CD4-positive, alpha-beta T cell treated with Interleukin-1 beta for 1 hour (primary cell): Measurements from ENCODE around the gene PMS1.
"Not testable (repeated sequence)": the region's sequence is repeated elsewhere in the genome, so short reads cannot be mapped to it uniquely, and the experiment has no call there.

Experiments
- DNase-seq, 2 donors: peaks; one replicate each; pipeline ENCODE4 v3.0.0-alpha.2; 2020 to 2022

Gene PMS1

DNA sequence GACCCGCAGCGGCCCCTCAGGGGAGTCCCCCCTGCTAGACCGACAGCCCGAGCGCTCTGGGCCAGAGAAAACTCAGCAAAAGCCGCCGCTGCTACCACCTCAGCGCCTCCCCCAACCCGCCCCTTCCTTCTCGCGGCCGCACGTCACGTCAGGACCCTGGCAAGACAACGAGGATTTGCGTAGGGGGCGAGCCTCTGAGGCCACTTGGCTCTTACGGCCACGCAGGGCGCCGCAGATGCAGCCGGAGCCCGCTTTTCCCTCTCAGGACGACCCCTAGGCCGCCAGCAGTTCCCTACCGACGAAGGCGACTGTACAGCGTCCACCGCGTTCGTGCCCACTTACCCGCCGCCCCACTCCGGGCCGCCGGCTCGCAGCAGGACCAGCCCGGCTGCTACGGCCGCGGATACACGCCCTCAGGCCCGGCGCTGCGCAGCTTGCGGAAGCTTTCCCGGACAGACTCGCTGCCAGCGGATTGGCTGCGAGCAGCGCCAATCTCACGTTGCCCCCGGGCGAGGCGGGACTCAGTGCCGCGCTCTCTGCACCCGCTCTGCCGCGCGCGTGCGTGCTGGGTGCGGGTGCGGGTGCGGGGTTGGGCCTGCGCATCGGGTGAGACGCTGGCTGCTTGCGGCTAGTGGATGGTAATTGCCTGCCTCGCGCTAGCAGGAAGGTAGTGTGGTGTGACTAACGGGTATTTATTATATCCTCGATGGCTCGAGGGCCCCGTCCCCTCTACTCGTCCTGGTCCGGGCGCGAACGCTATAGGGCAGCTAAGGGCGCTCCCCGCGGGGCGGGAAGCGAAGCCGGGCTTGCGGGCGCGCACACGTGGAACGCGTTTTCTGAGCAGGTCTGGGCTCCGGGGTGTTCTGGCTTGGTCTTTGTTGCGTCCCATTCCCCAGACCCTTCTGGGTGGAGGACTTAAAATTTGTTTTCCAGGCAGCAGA lies at the start of gene PMS1, which contains the start of gene ORMDL1:
Gene PMS1, plus strand, starts transcription at position 524 of the 941 bp plus-strand sequence. CDS start 7,360 bp downstream, outside the sequence.
Gene ORMDL1, minus strand, starts transcription at position 413 of the 941 bp plus-strand sequence. CDS start 1,744 bp downstream, outside the sequence.
- peak; percentile 94 for DNase-seq

DNA sequence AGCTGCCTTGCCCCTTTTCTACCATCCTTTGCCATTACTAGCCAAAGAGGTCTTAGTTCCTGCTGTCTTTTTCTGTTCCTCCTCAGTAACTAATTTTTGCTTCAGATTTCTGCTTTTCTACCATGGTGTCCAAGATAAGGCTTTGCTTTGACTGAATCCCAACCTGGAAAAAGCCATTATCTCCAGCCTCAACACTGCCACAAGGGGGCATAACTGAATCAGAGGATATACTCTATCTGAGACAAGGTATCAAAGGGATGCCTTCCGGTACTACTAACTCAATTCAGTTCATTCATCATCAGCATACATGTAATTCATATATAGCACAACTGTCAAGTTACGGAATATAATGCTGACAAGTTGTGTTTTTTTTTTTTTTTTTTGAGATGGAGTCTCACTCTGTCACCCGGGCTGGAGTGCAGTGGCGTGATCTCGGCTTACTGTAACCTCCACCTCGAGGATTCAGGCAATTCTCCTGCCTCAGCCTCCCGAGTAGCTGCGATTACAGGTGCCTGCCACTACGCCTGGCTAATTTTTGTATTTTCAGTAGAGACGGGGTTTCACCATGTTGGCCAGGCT lies 33.1 kb upstream of the PMS1 start:
- DNase-seq: peak; percentile 23 to 58

DNA sequence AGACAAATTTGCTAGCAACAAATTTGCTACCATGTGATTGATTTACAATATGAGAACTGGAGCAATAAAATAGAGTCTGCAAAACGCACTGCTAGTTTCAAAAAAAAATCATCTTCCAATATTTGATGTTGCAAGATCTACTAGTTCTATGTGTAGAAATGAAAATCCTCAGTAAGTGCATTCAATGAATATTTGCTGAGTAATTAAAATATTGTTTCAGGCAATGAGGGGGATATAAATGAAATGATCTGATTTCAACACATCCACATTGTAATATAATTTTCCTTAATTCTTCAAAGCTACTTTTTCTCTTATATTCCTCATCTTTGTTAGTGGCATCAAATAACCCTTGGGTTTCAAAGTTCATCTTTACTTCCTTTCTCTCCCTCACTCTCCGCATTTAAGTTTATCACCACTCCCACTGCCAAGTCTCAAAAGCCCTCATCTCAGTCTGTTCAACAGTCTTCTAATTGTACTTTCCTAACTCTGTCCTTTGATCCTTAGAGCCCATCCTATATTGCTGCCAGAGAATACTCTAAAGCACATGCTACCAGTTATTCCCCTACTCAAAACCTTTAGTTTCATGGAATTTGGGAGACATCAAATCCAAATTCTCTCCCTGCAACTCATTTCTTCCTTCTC lies 27.8 kb upstream of the PMS1 start:
- no peak for DNase-seq

DNA sequence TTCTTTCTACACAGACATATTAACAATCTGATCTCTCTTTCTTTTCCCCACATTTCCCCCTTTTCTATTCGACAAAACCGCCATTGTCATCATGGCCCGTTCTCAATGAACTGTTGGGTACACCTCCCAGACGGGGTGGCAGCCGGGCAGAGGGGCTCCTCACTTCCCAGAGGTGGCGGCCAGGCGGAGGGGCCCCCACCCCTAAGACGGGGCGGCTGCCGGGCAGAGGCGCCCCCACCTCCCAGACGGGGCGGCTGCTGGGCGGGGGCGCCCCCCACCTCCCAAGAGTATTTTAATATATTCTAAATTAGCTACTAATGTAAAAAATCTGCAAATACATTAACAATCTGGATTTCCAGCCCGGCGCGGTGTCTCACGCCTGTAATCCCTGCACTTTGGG lies 24.1 kb upstream of the PMS1 start:
- not testable (repeated sequence) for DNase-seq

DNA sequence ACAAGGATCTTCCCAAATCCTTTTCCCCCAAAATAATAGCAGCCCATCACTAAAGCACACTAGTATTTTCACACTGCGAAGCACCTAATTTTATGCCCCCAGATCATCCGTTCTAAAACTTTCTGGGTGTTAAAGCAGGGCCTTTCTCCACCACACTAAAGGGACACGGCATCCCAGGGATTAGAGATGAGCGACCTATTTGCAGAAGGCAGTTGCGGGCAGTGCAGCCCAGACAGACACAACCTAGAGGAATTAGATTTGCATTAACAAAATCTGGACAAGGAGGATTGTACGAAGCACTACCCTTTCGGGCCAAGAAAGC lies 22.1 kb upstream of the PMS1 start:
- no peak for DNase-seq

- peak; percentile 92 to 93 for DNase-seq
These were observed 21.5 kb upstream of the PMS1 start, which contains the start of gene OSGEPL1 for GRCh38 chr2:189762551-189763298. Gene OSGEPL1 (minus strand): TSS chr2:189762792. CDS start chr2:189761640, 1,152 bp downstream.

DNA sequence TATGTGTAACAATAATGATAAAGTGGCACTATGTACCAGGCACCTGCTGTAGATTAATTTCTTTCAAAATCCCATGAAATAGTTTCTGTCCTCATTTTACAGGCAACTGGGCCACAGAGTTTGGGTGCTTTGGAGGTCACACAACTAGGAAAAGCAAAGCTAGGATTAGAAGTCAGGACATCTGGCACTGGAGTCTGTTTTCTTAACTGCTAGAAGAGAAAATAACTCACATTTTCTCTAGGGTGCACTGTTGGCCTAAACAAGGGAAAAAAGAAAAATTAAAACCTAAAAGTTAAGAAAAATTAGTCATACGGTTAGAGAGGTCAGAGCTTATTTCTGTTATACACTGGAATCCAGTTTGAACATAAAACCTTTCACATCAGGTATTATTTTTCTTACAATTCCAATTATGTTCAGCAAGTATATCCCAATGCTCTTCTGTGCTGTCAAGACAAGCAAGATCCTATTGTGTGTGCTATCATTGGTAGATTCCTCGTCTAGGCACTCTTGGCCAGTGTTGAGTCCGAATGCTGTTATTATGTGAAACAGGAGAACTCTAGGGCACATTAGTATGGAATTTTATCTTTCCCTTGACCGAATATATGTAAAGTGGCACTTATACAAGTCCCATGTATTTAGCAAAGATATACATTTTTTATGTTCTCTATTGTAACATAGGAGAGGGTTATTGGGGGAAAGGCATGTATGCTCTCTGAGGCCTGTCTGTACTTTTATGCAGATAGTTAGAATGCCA lies 20.2 kb upstream of the PMS1 start:
- no peak for DNase-seq

GRCh38 chr2:189770590-189771322 lies 13.5 kb upstream of the PMS1 start:
- no peak for DNase-seq

- DNase-seq: no peak
These were observed 12.0 kb upstream of the PMS1 start for GRCh38 chr2:189772212-189772611.

GRCh38 chr2:189782221-189782671 lies 2.0 kb upstream of the PMS1 start:
- peak in 1 of 2 donors; percentile 7 for DNase-seq

DNA sequence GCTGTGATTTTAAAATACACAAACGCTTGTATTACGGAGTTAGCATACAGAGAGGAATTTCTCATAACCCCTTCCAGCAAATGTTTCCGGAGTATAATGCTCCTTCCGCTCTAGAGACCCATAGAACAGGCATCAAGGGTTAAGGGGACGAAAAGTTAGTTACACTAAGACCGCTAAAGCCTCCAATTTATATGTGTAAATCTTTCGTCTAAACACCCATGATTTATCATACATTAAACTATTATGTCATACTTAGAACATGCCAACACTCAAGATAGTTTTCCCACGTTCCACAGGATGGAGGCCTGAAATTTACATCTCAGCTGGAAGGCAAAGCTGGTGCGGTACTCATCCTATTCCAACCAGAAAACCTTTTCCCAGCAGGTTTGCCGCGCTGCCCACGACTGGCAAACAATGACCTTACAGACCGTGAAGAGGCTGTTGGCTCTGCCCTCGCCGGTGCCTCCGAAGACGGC lies 761 bp upstream of the PMS1 start:
- DNase-seq: peak in 1 of 2 donors; percentile 47

- peak in 1 of 2 donors; percentile 56 for DNase-seq
These were observed 7.2 kb downstream of the PMS1 start for GRCh38 chr2:189791338-189792042.

DNA sequence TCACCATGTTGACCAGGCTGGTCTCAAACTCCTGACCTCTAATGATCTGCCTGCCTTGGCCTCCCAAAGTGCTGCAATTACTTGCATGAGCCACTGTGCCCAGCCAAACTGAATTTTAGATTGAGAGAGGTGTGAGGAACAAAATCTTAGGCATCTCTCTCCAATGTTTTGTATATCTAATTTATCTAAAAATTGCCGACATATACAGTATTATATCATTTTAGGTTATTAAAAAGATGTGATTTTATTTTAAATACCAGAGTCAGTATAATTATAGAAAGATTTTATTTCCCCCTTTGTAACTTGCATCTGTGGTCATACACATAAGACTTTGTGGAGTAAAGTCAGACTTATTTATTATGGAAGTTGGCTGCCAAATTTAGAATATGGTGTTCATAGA lies 10.1 kb downstream of the PMS1 start:
- DNase-seq: no peak

DNA sequence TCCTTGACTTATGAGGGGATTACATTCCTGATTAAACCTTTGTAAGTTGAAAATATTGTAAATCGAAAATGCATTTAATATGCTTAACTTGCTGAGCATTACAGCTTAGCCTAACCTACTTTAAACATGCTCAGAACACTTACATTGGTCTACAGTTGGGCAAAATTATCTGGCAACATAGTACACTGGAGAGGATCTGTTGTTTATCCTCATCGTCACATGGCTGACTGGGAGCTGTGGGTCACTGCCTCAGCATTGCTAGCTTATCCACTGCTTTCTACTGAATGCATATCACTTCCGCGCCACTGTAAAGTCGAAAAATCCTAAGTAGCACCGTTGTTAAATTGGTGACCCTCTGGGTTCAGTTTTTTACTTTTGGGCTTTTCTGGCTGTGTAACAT lies 13.7 kb downstream of the PMS1 start:
- DNase-seq: no peak

- peak in 1 of 2 donors; percentile 25 for DNase-seq
These were observed 14.2 kb downstream of the PMS1 start for GRCh38 chr2:189798312-189799029.

GRCh38 chr2:189799030-189799331 lies 14.7 kb downstream of the PMS1 start:
- DNase-seq: no peak

- DNase-seq: no peak
These were observed 15.3 kb downstream of the PMS1 start for GRCh38 chr2:189799531-189799930.

DNA sequence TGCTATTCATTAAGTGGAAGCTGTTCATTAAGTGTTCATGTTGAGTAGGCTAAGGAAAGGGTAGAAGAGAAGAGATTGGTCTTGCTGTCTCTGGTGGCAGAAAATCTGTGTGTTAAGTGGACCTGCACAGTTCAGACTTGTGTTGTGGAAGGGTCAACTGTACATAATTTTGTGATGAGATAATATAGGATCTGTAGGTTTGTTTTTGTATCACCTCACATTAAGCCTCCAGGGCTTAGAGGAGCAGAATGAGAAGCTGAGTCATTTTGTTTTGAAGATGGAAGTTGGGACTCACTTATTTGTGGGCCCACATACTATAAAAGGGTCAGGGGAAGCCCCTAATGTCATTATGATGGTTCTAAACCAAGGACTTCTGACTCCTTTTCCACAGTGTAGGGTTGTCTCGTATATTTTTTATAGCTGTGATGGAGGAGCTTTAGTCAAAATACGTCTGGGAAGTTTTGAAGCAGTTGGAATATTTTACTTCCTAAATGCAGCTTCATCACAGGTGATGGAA lies 18.2 kb downstream of the PMS1 start:
- no peak for DNase-seq

- DNase-seq: no peak
These were observed 19.2 kb downstream of the PMS1 start for GRCh38 chr2:189803431-189803830.
